ENCODE results near the gene ST3GAL3. TPM values are rescaled to one million over a fixed set of nuclear protein-coding genes. Genes with fewer than 3 reads are reported as not detected.
"Not testable (repeated sequence)": the region's sequence is repeated elsewhere in the genome, so short reads cannot be mapped to it uniquely, and the experiment has no call there.

The ST3GAL3 gene
- total and polyA plus RNA-seq, 7 donors, result 7.2 to 31.4 (median 21.3) TPM

DNA sequence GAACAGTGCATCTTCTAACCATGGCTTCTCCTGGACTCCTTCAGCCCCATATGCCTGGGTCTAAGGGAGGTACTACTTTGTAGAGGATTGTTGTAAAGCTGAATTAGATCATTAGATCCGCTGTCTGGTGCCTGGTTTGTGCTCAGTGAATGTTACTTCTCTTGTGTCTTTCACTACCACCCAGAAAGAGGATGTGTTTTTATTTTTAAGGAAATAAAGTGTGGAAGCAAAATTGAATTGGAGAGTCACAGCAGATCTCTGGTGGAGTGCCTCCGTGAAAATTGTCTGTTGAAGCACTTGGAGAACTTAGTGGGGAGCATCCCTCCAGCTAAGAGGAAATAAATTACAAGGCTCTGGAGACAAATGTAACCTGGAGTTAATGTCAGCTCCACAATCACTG is 124.5 kb downstream of the ST3GAL3 start:
- TF ChIP-seq EP300 (IDR thresholded peaks at IDR 0.05) (no peak), POLR2A (IDR thresholded peaks at IDR 0.05) (no peak), POLR2AphosphoS5 (IDR thresholded peaks at IDR 0.05) (no peak)
- TF ChIP-seq, protein P1, sequence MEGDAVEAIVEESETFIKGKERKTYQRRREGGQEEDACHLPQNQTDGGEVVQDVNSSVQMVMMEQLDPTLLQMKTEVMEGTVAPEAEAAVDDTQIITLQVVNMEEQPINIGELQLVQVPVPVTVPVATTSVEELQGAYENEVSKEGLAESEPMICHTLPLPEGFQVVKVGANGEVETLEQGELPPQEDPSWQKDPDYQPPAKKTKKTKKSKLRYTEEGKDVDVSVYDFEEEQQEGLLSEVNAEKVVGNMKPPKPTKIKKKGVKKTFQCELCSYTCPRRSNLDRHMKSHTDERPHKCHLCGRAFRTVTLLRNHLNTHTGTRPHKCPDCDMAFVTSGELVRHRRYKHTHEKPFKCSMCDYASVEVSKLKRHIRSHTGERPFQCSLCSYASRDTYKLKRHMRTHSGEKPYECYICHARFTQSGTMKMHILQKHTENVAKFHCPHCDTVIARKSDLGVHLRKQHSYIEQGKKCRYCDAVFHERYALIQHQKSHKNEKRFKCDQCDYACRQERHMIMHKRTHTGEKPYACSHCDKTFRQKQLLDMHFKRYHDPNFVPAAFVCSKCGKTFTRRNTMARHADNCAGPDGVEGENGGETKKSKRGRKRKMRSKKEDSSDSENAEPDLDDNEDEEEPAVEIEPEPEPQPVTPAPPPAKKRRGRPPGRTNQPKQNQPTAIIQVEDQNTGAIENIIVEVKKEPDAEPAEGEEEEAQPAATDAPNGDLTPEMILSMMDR (IDR thresholded peaks at IDR 0.05), result no peak
- Histone ChIP-seq H3K36me3 (peaks cover 0 to 2% (median 0%) of the 10 kb centered on the region in 4 donors), H3K27ac (no peak overlapping the region), H3K4me3 (no peak overlapping the region), H3K4me1 (peaks cover 0 to 26% (median 20%) of the 10 kb centered on the region in 4 donors), H3K9me3 (no peaks in the 10 kb centered on the region), H3K27me3 (no peaks in the 10 kb centered on the region)
- no peak for DNase-seq
- intact Hi-C loops (cut with DNase I), result no loop called here
- WGBS, 2 donors, result 83 to 88% methylated on average over 2 of the region's 2 CpGs

DNA sequence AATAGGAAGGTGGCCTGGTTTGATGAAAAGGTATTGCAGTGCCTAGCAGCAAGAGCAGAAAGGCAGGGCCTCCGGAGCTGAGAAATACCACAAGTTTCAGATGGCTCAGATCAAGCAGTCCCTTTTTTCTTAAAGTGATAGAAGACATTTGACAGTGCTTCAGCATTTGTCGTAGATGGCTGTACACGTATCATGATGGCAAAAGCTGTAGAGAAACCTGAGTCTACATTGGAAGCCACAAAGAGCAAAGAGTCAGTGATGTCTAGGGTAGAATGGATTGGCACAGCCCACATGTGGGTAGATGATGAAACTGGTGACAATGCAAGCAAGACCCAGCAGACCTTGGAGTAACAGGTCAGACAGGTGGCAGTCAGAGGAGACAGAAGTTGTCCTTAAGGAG is 124.9 kb downstream of the ST3GAL3 start:
- Histone ChIP-seq H3K27me3 (no peaks in the 10 kb centered on the region), H3K9me3 (no peaks in the 10 kb centered on the region), H3K4me3 (no peak overlapping the region), H3K4me1 (peaks cover 0 to 29% (median 22%) of the 10 kb centered on the region in 4 donors), H3K27ac (no peak overlapping the region), H3K36me3 (peaks cover 0 to 2% (median 0%) of the 10 kb centered on the region in 4 donors)
- intact Hi-C loops (cut with DNase I), result no loop called here
- TF ChIP-seq, protein P1 (IDR thresholded peaks at IDR 0.05), result no peak
- TF ChIP-seq POLR2AphosphoS5 (IDR thresholded peaks at IDR 0.05) (no peak), POLR2A (IDR thresholded peaks at IDR 0.05) (no peak), EP300 (IDR thresholded peaks at IDR 0.05) (no peak)
- no peak for DNase-seq
- WGBS, 2 donors, result 59 to 79% methylated on average over 3 of the region's 3 CpGs

DNA sequence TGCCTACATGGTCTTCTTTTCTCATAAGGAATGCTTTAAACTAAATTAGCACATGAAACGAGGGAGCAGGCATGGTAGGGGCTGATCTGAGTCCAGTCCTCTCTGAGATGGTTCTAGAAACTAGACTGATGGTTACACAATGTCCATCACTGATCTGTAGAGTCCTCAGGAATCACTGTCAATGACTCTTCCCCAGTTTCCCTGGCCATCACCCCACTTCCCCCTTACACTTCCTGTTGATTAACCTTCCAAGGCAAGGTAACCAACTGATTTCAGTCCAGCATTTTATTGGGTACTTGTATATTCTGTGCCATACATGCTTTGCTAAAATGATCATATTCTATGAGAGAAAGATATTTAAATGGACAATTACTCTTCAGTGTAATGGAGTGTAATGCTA is 125.7 kb downstream of the ST3GAL3 start:
- no peaks in the 10 kb centered on the region for H3K9me3 ChIP-seq
- H3K4me1 ChIP-seq, result peaks cover 0 to 32% (median 22%) of the 10 kb centered on the region in 4 donors
- H3K36me3 ChIP-seq, result no peaks in the 10 kb centered on the region
- intact Hi-C loops (cut with DNase I), result no loop called here
- DNase-seq, result no peak
- no peaks in the 10 kb centered on the region for H3K27me3 ChIP-seq
- H3K27ac ChIP-seq, result no peak overlapping the region
- no peak overlapping the region for H3K4me3 ChIP-seq
- 86 to 95% methylated on average over 1 of the region's 1 CpG for WGBS, 2 donors
- TF ChIP-seq POLR2AphosphoS5 (IDR thresholded peaks at IDR 0.05), result no peak
- TF ChIP-seq POLR2A (IDR thresholded peaks at IDR 0.05), result no peak
- TF ChIP-seq, protein P1 (IDR thresholded peaks at IDR 0.05), result no peak
- TF ChIP-seq EP300 (IDR thresholded peaks at IDR 0.05), result no peak

DNA sequence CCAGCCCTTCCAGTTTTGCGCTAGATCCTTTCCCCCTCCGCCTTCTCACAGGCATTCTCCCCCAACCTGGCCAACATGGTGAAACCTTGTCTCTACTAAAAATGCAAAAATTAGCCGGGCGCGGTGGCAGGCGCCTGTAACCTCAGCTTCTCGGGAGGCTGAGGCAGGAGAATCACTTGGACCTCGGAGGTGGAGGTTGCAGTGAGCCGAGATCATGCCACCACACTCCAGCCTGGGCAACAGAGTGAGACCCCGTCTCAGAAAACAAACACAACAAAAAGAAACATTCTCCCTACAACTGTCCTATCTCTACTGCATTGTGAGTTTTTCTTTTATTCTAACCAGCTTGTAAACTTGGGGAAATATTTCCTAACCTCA is 126.6 kb downstream of the ST3GAL3 start:
- intact Hi-C loops (cut with DNase I); H3K27me3 ChIP-seq; DNase-seq; H3K9me3 ChIP-seq; H3K4me3 ChIP-seq; H3K36me3 ChIP-seq: not testable (repeated sequence)
- Histone ChIP-seq H3K27ac (peak overlapping the region in 2 of 4 donors; percentile 41 to 62), H3K4me1 (peaks cover 0 to 32% (median 25%) of the 10 kb centered on the region in 4 donors)
- 81 to 83% methylated on average over 10 of the region's 10 CpGs for WGBS, 2 donors

DNA sequence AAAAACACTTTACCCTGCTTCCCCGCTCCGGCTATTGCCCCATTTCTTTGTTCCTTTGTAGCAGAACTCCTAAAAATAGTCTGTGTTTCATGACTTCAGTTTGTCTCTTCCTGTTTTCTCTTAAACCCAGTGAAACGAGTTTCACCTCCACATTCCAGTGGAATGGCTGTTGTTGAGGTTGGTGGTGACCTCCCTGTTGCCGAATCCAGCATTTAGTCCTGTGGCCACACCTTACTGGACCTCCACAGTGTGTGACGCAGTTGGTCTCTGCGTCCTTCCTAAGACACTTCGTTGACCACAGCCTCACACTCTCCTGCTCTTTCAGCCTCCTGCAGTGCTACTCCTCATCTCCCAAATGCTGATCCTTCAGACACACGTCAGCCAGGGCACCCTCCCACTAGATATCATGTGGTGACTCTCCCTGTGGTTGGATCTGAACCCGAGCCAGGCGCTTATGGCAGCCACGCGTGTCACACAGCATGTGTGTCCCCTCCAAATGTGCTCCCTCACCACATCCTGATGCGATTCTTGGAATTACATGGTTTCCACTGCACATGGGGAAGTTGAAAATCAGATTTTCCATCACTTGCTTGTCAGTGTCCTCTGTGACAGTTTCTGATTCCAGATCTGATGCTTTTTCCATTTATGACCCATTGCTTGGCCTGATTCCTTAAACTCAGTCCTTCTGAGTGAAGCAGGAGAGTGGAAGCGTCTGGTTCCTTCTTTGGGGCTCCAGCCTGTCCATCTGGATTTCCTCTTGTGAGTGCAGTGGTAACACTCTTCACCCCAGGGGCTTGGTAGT is 127.1 kb downstream of the ST3GAL3 start:
- 63 to 85% methylated on average over 14 of the region's 14 CpGs for WGBS, 2 donors
- no peaks in the 10 kb centered on the region for H3K9me3 ChIP-seq
- no peak overlapping the region for H3K4me3 ChIP-seq
- TF ChIP-seq POLR2A (IDR thresholded peaks at IDR 0.05) (no peak), EP300 (IDR thresholded peaks at IDR 0.05) (no peak), POLR2AphosphoS5 (IDR thresholded peaks at IDR 0.05) (no peak)
- TF ChIP-seq, protein P1 (IDR thresholded peaks at IDR 0.05), result no peak
- peaks cover 0 to 8% (median 0%) of the 10 kb centered on the region in 4 donors for H3K36me3 ChIP-seq
- peaks cover 0 to 32% (median 25%) of the 10 kb centered on the region in 4 donors for H3K4me1 ChIP-seq
- no peaks in the 10 kb centered on the region for H3K27me3 ChIP-seq
- intact Hi-C loops (cut with DNase I), result no loop called here
- no peak for DNase-seq
- H3K27ac ChIP-seq, result peak overlapping the region; percentile 41 to 62 (median 52)
